ENCODE data around the gene DDN. TPM values are rescaled to one million over a fixed set of nuclear protein-coding genes. Genes with fewer than 3 reads are reported as not detected.
A peak's percentile ranks its signal among the peaks of the same experiment; 100 is the strongest.

DDN gene
- total RNA-seq, 1 experiment from 2014 or later, result 3.5 TPM

DNA sequence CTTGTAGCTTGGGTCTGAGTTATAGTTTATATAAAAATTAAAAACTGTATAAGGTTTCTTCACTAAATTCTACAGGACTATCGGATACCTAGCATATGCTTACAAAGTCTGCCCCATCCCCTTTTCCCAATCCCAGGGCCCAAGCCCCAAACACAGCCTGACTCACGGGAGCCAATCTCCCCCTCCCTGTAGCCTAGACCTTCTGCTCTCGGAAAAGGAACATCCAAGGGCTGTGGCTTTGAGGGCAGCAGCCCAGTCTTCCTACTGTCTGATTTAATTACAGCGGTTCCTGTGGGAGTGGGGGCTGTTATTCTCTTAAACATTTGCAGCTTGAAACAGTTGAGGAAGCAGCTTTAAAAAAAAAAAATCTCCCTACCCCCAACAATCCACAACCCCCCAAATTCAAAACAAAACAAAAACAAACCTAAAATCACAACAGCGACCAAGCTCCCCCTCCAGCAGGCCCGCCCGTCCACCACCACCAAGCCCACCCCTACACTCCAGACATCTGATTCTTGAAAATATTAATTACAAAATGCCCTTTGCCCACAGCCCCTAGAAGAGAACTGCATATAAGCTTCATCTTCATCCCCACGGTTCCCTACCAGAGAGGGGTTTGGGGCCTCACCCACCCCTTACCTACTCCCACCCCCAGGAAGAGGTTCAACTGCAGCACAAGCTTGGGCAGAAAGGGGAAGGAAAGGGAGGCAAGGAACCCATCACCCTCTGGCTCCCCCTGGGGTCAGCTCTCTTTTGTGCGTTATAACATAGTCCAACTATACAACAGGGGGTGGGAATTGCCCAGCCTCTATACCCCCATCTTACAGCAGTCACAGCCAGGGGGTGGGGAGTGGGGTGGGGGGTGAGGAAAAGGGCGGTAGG lies 20.5 kb upstream of the DDN start:
- Histone ChIP-seq H2AFZ (ENCODE audit: low read length) (no peak overlapping the region), H3F3A (ENCODE audit: low read length, unreplicated experiment) (peaks cover 4% of the 10 kb centered on the region), H3K4me2 (ENCODE audit: low read length) (peak overlapping the region; percentile 94; the same call in 1 of the 2 replicates), H3K36me3 (ENCODE audit: low read depth, low read length) (peaks cover 9% of the 10 kb centered on the region; the same call in 1 of the 2 replicates), H3K9me3 (ENCODE audit: low read length) (no peaks in the 10 kb centered on the region), H3K9ac (ENCODE audit: low read length) (peak overlapping the region; percentile 94; the same call in 1 of the 2 replicates), H3K27ac (ENCODE audit: low read length) (peak overlapping the region; percentile 81), H3K27me3 (ENCODE audit: low read length) (no peaks in the 10 kb centered on the region), H4K20me1 (ENCODE audit: low read length) (no peaks in the 10 kb centered on the region), H3K9me2 (replicated peaks; ENCODE audit: low read length) (no peaks in the 10 kb centered on the region), H3K79me2 (ENCODE audit: low read length) (peaks cover 28% of the 10 kb centered on the region), H3K4me1 (ENCODE audit: insufficient read depth, low read length) (peaks cover 18% of the 10 kb centered on the region), H3K4me3 (ENCODE audit: low read length) (peak overlapping the region; percentile 93; the same call in 1 of the 2 replicates)
- intact Hi-C loops (cut with micrococcal nuclease), result no loop called here
- peak; percentile 41 for DNase-seq
- POLR2A ChIA-PET (ENCODE audit: unreplicated experiment), result interaction anchor here (0.6 kb wide), 2 partner anchors 22 to 347 kb away, joined by 5 to 12 read pairs; no protein-coding TSS in a partner anchor
- CTCF ChIA-PET, result interaction anchor here (0.6 to 1.3 kb wide), 2 partner anchors 23 to 101 kb away, joined by 5 to 7 read pairs; no protein-coding TSS in a partner anchor
- no peak for ATAC-seq
- no peak for TF ChIP-seq EZH2phosphoT487 (IDR thresholded peaks at IDR 0.05; ENCODE audit: borderline replicate concordance, low read length)
- TF ChIP-seq, protein P1, sequence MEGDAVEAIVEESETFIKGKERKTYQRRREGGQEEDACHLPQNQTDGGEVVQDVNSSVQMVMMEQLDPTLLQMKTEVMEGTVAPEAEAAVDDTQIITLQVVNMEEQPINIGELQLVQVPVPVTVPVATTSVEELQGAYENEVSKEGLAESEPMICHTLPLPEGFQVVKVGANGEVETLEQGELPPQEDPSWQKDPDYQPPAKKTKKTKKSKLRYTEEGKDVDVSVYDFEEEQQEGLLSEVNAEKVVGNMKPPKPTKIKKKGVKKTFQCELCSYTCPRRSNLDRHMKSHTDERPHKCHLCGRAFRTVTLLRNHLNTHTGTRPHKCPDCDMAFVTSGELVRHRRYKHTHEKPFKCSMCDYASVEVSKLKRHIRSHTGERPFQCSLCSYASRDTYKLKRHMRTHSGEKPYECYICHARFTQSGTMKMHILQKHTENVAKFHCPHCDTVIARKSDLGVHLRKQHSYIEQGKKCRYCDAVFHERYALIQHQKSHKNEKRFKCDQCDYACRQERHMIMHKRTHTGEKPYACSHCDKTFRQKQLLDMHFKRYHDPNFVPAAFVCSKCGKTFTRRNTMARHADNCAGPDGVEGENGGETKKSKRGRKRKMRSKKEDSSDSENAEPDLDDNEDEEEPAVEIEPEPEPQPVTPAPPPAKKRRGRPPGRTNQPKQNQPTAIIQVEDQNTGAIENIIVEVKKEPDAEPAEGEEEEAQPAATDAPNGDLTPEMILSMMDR (conservative IDR thresholded peaks at IDR 0.05; ENCODE audit: low read depth, low read length), result peak; percentile 46
- no TSS peak for BruUV-seq (replicated peaks)

DNA sequence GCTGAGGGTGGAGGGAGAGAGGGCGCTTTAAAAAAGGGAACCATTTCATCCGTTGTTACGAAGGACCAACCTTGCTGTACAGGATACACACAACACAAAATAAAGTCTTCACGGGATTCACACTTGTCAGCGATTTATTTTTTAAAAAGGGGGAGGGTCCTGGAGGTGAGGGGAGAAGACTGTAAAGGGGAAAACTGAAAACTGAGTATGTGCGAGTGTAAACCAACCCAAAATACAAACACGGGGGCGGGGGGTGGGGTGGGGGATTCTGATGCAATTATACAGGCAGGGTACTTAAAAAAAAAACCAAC lies 19.9 kb upstream of the DDN start:
- ATAC-seq, result peak; percentile 17
- H3K4me3 ChIP-seq (ENCODE audit: low read length), result peak overlapping the region; percentile 93
- DNase-seq, result no peak
- CTCF ChIA-PET, result interaction anchor here (1.3 kb wide), 1 partner anchor 22 kb away, joined by 7 read pairs; no protein-coding TSS in a partner anchor
- H3K9ac ChIP-seq (ENCODE audit: low read length), result peak overlapping the region; percentile 94
- H3F3A ChIP-seq (ENCODE audit: low read length, unreplicated experiment), result peaks cover 4% of the 10 kb centered on the region
- peak overlapping the region; percentile 80 for H2AFZ ChIP-seq (ENCODE audit: low read length)
- no peaks in the 10 kb centered on the region for H3K9me3 ChIP-seq (ENCODE audit: low read length)
- peaks cover 34% of the 10 kb centered on the region for H3K79me2 ChIP-seq (ENCODE audit: low read length)
- H3K36me3 ChIP-seq (ENCODE audit: low read depth, low read length), result peaks cover 9% of the 10 kb centered on the region; the same call in 1 of the 2 replicates
- POLR2A ChIA-PET (ENCODE audit: unreplicated experiment), result interaction anchor here (0.6 kb wide), 2 partner anchors 22 to 348 kb away, joined by 5 to 12 read pairs; no protein-coding TSS in a partner anchor
- H3K27ac ChIP-seq (ENCODE audit: low read length), result peak overlapping the region; percentile 81
- H3K4me2 ChIP-seq (ENCODE audit: low read length), result peak overlapping the region; percentile 94
- TSS peak; percentile 97 for BruUV-seq (replicated peaks)
- peaks cover 18% of the 10 kb centered on the region for H3K4me1 ChIP-seq (ENCODE audit: insufficient read depth, low read length)
- TF ChIP-seq, protein P1 (conservative IDR thresholded peaks at IDR 0.05; ENCODE audit: low read depth, low read length), result no peak
- TF ChIP-seq EZH2phosphoT487 (IDR thresholded peaks at IDR 0.05; ENCODE audit: borderline replicate concordance, low read length) (no peak), EZH2 (IDR thresholded peaks at IDR 0.05; ENCODE audit: low read length, unreplicated experiment) (no peak)
- intact Hi-C loops (cut with micrococcal nuclease), result no loop called here
- no peaks in the 10 kb centered on the region for H4K20me1 ChIP-seq (ENCODE audit: low read length)
- H3K27me3 ChIP-seq (ENCODE audit: low read length), result no peaks in the 10 kb centered on the region
- no peaks in the 10 kb centered on the region for H3K9me2 ChIP-seq (replicated peaks; ENCODE audit: low read length)

Measured in PC-3 (cell line).